HG03066 (cell line): ENCODE data around the gene FEN1.

Source experiments
- ATAC-seq: cut with Tn5 transposase; IDR thresholded peaks from one replicate; pipeline ENCODE4 v1.9.1; 2021; ENCODE audit warnings: low read depth; ENCODE audit not compliant: unreplicated experiment

Gene FEN1

GRCh38 chr11:61756452-61757212 lies 36.1 kb upstream of the FEN1 start:
- no peak for ATAC-seq

DNA sequence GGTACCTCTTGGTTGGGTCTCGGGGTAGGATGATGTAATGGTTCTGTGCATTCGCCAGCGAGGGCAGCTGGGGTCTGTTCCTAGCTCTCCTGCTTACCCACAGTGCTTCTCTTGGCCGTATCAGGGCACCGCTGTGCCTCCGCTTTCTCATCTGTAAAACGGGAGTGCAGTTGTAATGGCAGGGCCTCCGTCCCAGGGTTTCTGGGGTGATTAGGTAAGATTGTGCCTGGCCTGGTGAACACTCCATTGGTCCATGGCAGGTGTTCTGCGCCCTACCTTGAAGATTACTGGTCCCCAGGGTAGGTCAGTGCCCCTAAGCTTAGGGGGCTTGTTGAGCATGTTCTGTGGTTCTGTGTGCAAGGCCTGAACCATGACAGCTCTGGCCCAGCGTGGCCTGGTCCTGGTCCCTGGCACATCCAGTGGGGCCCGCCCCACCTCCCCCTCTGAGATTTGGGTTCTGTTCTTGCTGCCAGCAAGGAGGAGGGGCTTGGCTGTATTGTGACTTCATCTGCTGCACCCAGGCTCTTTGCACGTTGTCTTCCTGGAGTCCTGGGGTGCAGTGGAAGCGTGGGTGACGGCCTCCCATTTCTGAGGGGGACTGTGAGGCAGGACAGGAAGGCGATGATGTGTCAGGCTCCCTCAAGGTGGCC lies 35.4 kb upstream of the FEN1 start:
- no peak for ATAC-seq

DNA sequence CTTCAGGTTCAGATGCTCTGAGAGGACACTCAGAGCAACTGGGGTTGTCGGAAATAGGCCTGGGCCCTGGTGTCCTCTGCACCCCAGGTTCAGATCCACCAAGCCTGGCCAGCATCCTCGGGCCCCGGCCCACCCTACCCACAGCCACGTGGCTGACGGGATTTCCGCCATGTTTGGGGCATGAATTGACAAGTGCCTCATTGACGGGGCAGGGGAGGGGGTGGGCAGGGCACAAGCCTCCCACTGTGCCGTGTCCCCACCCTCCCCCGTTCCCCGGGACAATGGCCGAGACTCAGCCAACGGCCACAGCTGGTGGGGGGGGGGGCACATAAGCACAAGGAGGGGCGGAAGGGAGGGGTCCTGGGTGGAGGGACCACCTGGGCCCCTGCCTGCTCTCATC lies 31.8 kb upstream of the FEN1 start:
- no peak for ATAC-seq

DNA sequence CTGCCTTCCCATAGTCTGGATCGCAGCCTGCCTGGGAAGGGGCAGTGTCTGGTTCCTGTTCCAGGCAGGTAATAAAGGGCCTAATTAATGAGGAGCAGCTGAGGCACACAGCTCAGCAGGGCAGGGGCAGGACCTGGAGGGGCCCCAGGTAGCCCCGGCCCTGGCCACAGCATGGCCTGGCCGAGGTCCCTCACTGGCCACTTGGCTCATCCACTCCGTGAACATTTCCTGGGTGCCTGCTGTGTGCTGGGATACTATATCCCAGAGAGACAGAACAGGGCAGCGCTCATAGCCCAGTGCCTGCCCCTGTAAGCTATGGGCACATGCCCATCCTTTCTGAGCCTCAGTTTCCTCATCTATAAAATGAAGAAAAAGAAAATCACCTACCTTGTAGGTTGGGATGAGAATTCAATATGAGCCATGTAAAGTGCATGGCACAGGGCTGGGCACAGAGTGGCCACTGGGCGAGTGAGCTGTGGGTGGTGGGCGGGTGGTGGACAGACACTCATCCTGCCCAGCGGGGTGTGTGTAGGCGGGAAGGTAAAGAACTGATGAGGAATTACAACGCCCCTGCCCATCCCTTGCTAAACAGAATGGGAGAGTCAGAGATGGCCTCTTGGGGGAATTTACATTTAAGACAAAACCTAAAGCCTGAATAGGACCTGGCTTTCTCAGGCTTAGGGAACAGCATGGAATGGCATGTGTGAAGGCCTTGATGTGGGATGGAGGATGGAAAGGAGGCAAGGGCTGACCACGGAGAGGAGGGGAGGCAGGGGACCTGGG lies 31.1 kb upstream of the FEN1 start:
- ATAC-seq: no peak

- no peak for ATAC-seq
Measured at GRCh38 chr11:61762223-61762615, 30.5 kb upstream of the FEN1 start.

DNA sequence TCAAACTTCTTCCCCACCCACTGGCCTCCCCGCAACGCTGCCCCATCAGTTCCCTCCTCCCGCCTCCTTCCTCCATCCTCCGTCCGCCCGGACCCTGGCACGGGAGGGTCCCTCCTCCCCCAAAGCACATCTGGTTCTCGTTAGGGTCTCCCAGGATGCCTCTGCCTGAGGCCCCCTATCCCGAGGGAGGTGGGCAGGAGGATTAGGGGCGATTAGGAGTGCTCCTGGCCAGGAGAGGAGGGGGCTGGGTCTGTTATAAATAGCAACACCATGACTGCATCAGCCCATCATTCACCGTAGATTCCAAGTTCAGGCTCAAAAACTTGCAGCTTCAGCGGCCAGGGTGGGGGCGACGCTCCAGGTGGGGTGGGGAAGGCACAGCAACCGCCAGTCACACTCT lies 29.9 kb upstream of the FEN1 start:
- no peak for ATAC-seq

DNA sequence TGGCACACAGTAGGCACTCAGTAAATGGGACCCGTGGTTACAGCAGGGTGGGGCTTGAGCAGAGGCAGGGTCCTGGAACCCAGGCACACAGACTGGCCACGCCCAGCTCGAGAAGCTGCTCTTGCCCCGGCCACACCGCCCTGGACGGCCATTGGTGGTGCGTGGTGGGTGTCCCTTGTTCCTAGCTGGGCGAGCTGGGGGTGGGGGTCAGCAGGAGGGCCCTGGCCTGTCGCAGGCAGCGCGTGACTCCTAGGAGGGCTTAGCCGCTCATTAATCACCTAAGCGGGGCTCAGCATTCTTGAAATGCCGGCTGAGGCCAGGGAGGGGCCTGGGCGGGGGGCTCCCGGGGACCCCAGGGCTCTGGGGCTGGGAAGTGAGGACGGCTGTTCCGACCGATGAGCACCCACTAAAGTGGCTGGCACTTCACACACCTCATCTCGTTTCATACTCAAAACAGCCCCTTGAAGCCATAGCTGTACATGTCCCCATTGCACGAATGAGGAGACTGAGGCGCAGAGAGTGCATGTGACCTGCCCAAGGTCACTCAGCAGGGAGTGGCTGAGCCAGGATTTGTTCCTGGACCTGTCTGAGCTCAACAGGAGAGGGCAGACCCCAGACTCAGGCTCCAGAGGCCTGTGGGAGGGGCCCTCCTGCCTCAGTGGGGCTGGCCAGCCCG lies 28.6 kb upstream of the FEN1 start:
- ATAC-seq: no peak

GRCh38 chr11:61764606-61765260 lies 28.0 kb upstream of the FEN1 start:
- ATAC-seq: no peak

- ATAC-seq: no peak
Measured at GRCh38 chr11:61765550-61766253, 27.0 kb upstream of the FEN1 start.

DNA sequence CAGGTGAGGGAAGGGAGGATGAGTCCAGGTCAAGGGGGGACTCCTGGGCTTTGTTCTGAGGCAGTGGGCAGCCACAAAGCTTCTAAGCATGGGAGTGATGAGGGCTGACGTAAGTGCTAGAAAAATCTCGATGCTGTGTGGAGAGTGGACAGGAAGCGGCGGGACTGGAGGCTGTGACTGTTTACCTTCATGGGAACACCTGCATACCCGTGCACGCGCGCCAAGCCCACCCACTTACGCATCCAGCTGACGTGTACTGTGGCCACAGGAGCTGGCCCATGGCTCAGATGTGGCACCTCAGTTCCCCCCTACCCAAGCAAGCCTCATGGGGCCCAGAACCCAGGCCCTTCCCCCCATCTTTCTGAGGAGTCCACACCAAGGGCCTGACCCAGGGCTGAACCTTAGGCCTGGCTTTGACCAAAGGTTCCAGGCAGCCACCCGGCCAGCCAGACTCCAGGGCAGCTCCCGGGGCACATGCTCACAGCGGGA lies 26.3 kb upstream of the FEN1 start:
- ATAC-seq: no peak

GRCh38 chr11:61768376-61769076 lies 24.2 kb upstream of the FEN1 start:
- ATAC-seq: no peak

- ATAC-seq: no peak
Measured at GRCh38 chr11:61769169-61769920, 23.4 kb upstream of the FEN1 start.

DNA sequence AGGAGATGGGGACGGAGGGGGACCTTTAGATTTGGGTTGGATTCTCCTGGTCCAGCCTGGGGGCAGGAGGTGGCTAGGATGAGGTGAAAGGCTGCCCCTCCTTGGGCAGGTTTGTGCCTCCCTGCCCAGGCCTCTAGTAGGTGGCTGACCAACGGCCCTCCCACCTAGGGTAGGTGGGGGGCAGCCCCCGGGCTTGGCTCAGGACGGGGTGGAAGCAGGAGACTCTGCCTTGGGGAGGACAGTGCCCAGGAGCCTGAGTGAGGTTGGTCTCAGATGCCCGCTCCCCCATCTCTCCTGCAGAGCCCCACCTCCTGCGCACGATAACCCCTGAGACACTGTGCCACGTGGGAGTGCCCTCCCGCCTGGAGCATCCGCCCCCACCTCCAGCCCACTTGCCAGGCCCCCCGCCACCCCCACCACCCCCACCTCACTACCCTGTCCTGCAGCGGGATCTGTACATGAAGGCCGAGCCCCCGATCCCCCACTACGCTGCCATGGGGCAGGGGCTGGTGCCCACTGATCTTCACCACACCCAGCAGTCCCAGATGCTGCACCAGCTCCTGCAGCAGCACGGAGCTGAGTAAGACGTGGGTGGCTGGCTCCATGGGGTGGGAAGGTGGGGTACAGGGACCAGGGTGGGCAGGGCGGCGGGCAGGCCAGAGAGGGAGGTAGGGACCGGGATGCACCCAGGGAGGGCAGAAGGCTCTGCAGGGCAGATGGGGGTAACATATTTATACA lies 22.6 kb upstream of the FEN1 start:
- no peak for ATAC-seq

DNA sequence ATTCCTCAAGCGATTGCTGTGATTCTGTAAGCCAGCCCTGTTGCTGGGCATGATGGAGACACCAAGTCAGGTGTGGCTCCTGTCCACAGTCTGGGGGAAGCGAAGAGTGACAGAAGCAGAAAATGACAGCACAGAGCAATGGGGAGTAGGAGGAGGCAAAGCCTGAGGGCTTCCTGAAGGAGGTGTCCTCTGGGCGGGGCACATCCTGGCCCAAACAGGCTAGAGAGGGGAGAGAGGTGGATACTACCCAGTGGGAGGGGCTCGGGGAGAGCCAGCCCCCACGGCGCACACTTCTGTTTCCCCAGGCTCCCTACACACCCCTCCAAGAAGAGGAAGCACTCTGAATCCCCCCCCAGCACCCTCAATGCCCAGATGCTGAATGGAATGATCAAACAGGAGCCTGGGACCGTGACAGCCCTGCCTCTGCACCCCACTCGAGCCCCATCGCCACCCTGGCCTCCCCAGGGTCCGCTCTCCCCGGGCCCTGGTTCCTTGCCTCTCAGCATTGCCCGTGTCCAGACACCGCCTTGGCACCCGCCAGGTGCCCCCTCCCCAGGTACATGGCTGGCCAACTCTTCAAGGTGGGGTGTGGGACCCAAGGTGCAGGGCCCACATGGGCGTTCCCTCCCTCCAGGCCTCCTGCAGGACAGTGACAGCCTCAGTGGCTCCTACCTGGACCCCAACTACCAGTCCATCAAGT lies 21.4 kb upstream of the FEN1 start:
- no peak for ATAC-seq

DNA sequence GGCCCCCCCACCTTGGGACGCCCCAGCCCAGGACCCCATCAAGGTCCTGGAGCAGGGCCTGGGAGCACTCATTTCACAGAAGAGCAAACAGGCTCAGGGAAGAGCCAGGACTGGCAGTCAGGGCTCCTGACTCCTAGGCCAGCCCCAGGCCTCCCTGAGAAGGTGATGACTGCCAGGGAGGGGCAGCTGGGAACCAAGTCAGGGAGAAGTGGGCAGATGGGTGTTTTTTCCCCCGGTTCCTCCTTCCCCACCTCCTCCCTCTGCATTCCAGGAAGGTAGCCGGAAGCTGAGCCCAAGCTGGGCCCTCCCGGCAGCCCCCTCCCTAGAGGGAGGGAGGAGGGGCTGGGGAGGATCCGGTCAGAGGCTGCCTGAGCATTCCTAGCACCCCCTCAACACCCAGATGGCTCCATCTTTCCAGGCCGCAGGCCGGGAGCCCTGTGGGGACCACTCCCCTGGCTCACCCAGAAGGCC lies 20.7 kb upstream of the FEN1 start:
- ATAC-seq: no peak

GRCh38 chr11:61773356-61773755 lies 19.4 kb upstream of the FEN1 start:
- ATAC-seq: no peak

DNA sequence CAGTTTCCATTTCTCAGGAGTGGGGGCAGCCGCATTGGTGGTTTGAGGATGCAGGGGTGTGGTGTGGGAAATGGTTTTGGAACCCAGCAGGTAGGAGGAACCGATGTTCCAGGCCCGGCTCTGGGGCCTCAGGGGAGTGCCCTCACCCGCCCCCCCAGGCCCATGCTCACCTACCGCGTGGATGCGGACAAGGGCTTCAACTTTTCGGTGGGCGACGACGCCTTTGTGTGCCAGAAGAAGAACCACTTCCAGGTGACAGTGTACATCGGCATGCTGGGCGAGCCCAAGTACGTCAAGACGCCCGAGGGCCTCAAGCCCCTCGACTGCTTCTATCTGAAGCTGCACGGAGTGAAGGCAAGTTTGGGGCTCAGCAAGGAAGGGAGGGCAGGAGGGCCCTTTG lies 18.9 kb upstream of the FEN1 start:
- no peak for ATAC-seq
